PC-9 (cell line): Measurements from ENCODE around the gene SPINT2. TPM values are rescaled to one million over a fixed set of nuclear protein-coding genes. Genes with fewer than 3 reads are reported as not detected.

Experiments
- BruUV-seq: library from RNA; stranded (reverse); fragments of 400-500 nt; replicated peaks from 2 replicates; lab custom pipeline; 2021; lab: Mats Ljungman, UMichigan
- CTCF ChIA-PET: fragments of 300-600 bp; sonication (Branson Sonifier 250); formaldehyde crosslinking; loops from one replicate; lab custom pipeline; 2022; ENCODE audit warnings: antibody characterized with exemption; lab: Charles Lee
- POLR2A ChIA-PET: fragments of 300-600 bp; sonication (Branson Sonifier 250); formaldehyde crosslinking; loops from one replicate; lab custom pipeline; 2022; ENCODE audit warnings: antibody characterized with exemption; ENCODE audit not compliant: unreplicated experiment; lab: Charles Lee
- DNase-seq, 2 experiments: peaks; one replicate each; pipeline versions ENCODE4 v3.0.0 to v3.0.0-alpha.2; 2015 to 2022; ENCODE audit warnings: mixed read lengths in 1 of 2
- H2AFZ ChIP-seq: fragments of 200-600 bp; sonication (generic); 2 replicates; pipeline ENCODE4 v1.8.1; 2017; ENCODE audit warnings: antibody characterized with exemption
- H3F3A ChIP-seq: fragments of 200-600 bp; sonication (generic); 2 replicates; pipeline ENCODE4 v1.8.1; 2017; ENCODE audit warnings: antibody characterized with exemption, mild to moderate bottlenecking, low read depth; ENCODE audit not compliant: insufficient read depth
- H3K27ac ChIP-seq: fragments of 200-600 bp; sonication (generic); 2 replicates; pipeline ENCODE4 v1.6.1; 2016; ENCODE audit warnings: mixed run types
- H3K27me3 ChIP-seq: fragments of 200-600 bp; sonication (generic); 2 replicates; pipeline ENCODE4 v1.6.1; 2016; ENCODE audit warnings: low read depth, mixed run types; ENCODE audit not compliant: insufficient read depth
- H3K36me3 ChIP-seq: fragments of 200-600 bp; sonication (generic); 2 replicates; pipeline ENCODE4 v1.6.1; 2016; ENCODE audit warnings: low read depth, mixed run types
- H3K4me1 ChIP-seq: fragments of 200-600 bp; sonication (generic); replicated peaks from 2 replicates; pipeline ENCODE4 v1.6.1; 2016; ENCODE audit warnings: mixed run types; ENCODE audit not compliant: insufficient read depth
- H3K4me2 ChIP-seq: fragments of 200-600 bp; sonication (generic); 2 replicates; pipeline ENCODE4 v1.6.1; 2017; ENCODE audit warnings: mixed run types
- H3K4me3 ChIP-seq: fragments of 200-600 bp; sonication (generic); 2 replicates; pipeline ENCODE4 v1.6.1; 2016; ENCODE audit warnings: mixed run types
- H3K79me2 ChIP-seq: fragments of 200-600 bp; sonication (generic); 2 replicates; pipeline ENCODE4 v1.6.1; 2017; ENCODE audit warnings: low read depth, mixed run types
- H3K9me2 ChIP-seq: fragments of 200-600 bp; sonication (generic); 2 replicates; pipeline ENCODE4 v1.8.1; 2017; ENCODE audit warnings: mild to moderate bottlenecking; ENCODE audit not compliant: insufficient read depth
- H3K9me3 ChIP-seq: fragments of 200-600 bp; sonication (generic); 2 replicates; pipeline ENCODE4 v1.8.1; 2016; ENCODE audit warnings: low read depth; ENCODE audit not compliant: insufficient read depth
- H4K20me1 ChIP-seq: fragments of 200-600 bp; sonication (generic); 2 replicates; pipeline ENCODE4 v1.8.1; 2017; ENCODE audit not compliant: insufficient read depth
- EZH2 ChIP-seq: fragments of 200-600 bp; sonication (generic); IDR thresholded peaks from 2 replicates; pipeline ENCODE4 v1.8.0; 2017; ENCODE audit warnings: antibody characterized with exemption, low read depth
- intact Hi-C: fragments of 100-400 bp; cut with micrococcal nuclease; formaldehyde crosslinking; loops from one replicate; pipeline ENCODE4 v1.10.0; 2022; ENCODE audit not compliant: unreplicated experiment
- total RNA-seq: library from RNA; stranded (reverse); gene quantifications from 2 replicates; pipeline ENCODE4 v1.2.3, GENCODE V29; 2021
- TF ChIP-seq, protein P1 (sequence below): fragments of 200-600 bp; sonication (generic); conservative IDR thresholded peaks from 2 replicates; pipeline ENCODE4 v1.6.1; 2017; ENCODE audit warnings: mixed run types, antibody characterized with exemption, mild to moderate bottlenecking, moderate library complexity

The SPINT2 gene
- total RNA-seq, 1 experiment from 2014 or later = 1,019 TPM

GRCh38 chr19:38310986-38311385 lies 46.6 kb downstream of the SPINT2 start:
- no peak for DNase-seq
- no peak overlapping the region for H2AFZ ChIP-seq
- TF ChIP-seq, protein P1, sequence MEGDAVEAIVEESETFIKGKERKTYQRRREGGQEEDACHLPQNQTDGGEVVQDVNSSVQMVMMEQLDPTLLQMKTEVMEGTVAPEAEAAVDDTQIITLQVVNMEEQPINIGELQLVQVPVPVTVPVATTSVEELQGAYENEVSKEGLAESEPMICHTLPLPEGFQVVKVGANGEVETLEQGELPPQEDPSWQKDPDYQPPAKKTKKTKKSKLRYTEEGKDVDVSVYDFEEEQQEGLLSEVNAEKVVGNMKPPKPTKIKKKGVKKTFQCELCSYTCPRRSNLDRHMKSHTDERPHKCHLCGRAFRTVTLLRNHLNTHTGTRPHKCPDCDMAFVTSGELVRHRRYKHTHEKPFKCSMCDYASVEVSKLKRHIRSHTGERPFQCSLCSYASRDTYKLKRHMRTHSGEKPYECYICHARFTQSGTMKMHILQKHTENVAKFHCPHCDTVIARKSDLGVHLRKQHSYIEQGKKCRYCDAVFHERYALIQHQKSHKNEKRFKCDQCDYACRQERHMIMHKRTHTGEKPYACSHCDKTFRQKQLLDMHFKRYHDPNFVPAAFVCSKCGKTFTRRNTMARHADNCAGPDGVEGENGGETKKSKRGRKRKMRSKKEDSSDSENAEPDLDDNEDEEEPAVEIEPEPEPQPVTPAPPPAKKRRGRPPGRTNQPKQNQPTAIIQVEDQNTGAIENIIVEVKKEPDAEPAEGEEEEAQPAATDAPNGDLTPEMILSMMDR = no peak
- TF ChIP-seq EZH2 = no peak
- peaks cover 3% of the 10 kb centered on the region; the same call in 1 of the 2 replicates for H4K20me1 ChIP-seq
- H3K27ac ChIP-seq = no peak overlapping the region
- H3K4me1 ChIP-seq = peaks cover 17% of the 10 kb centered on the region; the same call in 1 of the 2 replicates
- no TSS peak for BruUV-seq
- intact Hi-C loops = no loop called here
- no peaks in the 10 kb centered on the region for H3K27me3 ChIP-seq
- no peaks in the 10 kb centered on the region for H3K9me3 ChIP-seq
- ChIA-PET CTCF (no interaction called here), POLR2A (no interaction called here)
- peaks cover 35% of the 10 kb centered on the region; the same call in 1 of the 2 replicates for H3F3A ChIP-seq
- H3K9me2 ChIP-seq = no peaks in the 10 kb centered on the region
- peaks cover 13% of the 10 kb centered on the region for H3K79me2 ChIP-seq
- no peaks in the 10 kb centered on the region for H3K36me3 ChIP-seq
- H3K4me3 ChIP-seq = no peak overlapping the region
- H3K4me2 ChIP-seq = no peak overlapping the region

- peak within 1 kb of the TSS; percentile 84 for H3K4me2 ChIP-seq
- peak within 1 kb of the TSS; percentile 67 for H3K27ac ChIP-seq
- H3K79me2 ChIP-seq = peaks cover 9% of the 10 kb centered on the region
- H3K27me3 ChIP-seq = peaks cover 16% of the 10 kb centered on the region
- intact Hi-C loops = loop anchor here (1.0 to 5.0 kb wide), 4 partner anchors 11 to 414 kb away; partner anchors contain the start of gene SPINT2
- CTCF ChIA-PET = interaction anchor here (0.7 kb wide), 1 partner anchor 1053 kb away, joined by 8 read pairs; no protein-coding TSS in a partner anchor
- no peaks in the 10 kb centered on the region for H3K36me3 ChIP-seq
- POLR2A ChIA-PET = no interaction called here
- peak; percentile 94 to 96 for DNase-seq
- H2AFZ ChIP-seq = peak within 1 kb of the TSS; percentile 64
- no peaks in the 10 kb centered on the region for H4K20me1 ChIP-seq
- BruUV-seq = no TSS peak
- peaks cover 42% of the 10 kb centered on the region; the same call in 1 of the 2 replicates for H3F3A ChIP-seq
- H3K4me3 ChIP-seq = peak within 1 kb of the TSS; percentile 60
- H3K9me2 ChIP-seq = no peaks in the 10 kb centered on the region
- no peak for TF ChIP-seq EZH2
- TF ChIP-seq, protein P1 = no peak
- peaks cover 21% of the 10 kb centered on the region; the same call in 1 of the 2 replicates for H3K4me1 ChIP-seq
- H3K9me3 ChIP-seq = no peaks in the 10 kb centered on the region
Measured at GRCh38 chr19:38315657-38316476, 51.5 kb downstream of the SPINT2 start, which contains the start of gene YIF1B. YIF1B (minus strand) TSS chr19:38315947; CDS start chr19:38315917, 30 bp downstream.

GRCh38 chr19:38316477-38317067 lies 52.2 kb downstream of the SPINT2 start:
- Histone ChIP-seq H3K9me3 (no peaks in the 10 kb centered on the region), H3K79me2 (peaks cover 9% of the 10 kb centered on the region), H3K4me1 (peaks cover 21% of the 10 kb centered on the region; the same call in 1 of the 2 replicates), H3K36me3 (no peaks in the 10 kb centered on the region), H3K4me3 (peak overlapping the region; percentile 53), H3K4me2 (peak overlapping the region; percentile 63), H2AFZ (peak overlapping the region; percentile 61; the same call in 1 of the 2 replicates), H3K9me2 (no peaks in the 10 kb centered on the region), H3K27ac (peak overlapping the region; percentile 49), H3F3A (peaks cover 42% of the 10 kb centered on the region; the same call in 1 of the 2 replicates), H3K27me3 (peaks cover 17% of the 10 kb centered on the region), H4K20me1 (no peaks in the 10 kb centered on the region)
- ChIA-PET CTCF (no interaction called here), POLR2A (no interaction called here)
- DNase-seq = no peak
- TF ChIP-seq, protein P1 = no peak
- TF ChIP-seq EZH2 = no peak
- TSS peak; percentile 56 for BruUV-seq
- intact Hi-C loops = loop anchor here (1.0 to 5.0 kb wide), 3 partner anchors 52 to 414 kb away; partner anchors contain the start of gene SPINT2
